Liver (tissue), 3 donors: ENCODE results near the gene CDK11B.
"Not testable (repeated sequence)": the region's sequence is repeated elsewhere in the genome, so short reads cannot be mapped to it uniquely, and the experiment has no call there.

Source experiments
- FOXA1 ChIP-seq: IDR thresholded peaks from 2 replicates; pipeline ENCODE4 v1.6.1; 2016; ENCODE audit warnings: antibody characterized with exemption
- JUND ChIP-seq, 2 donors: IDR thresholded peaks; 2 replicates each; pipeline ENCODE4 v1.6.1; 2016; ENCODE audit warnings: antibody characterized with exemption in 2 of 2
- YY1 ChIP-seq: IDR thresholded peaks from 2 replicates; pipeline ENCODE4 v1.6.1; 2016; ENCODE audit warnings: antibody characterized with exemption, mild to moderate bottlenecking
- TF ChIP-seq, protein P1 (sequence below): fragments of 150-350 bp; IDR thresholded peaks from 2 replicates; pipeline ENCODE4 v1.5.1; 2017; ENCODE audit warnings: improper control_type of control experiment, low read depth, low read length; ENCODE audit not compliant: missing input control
- donor health status: healthy.
- donor health status: healthy.

DNA sequence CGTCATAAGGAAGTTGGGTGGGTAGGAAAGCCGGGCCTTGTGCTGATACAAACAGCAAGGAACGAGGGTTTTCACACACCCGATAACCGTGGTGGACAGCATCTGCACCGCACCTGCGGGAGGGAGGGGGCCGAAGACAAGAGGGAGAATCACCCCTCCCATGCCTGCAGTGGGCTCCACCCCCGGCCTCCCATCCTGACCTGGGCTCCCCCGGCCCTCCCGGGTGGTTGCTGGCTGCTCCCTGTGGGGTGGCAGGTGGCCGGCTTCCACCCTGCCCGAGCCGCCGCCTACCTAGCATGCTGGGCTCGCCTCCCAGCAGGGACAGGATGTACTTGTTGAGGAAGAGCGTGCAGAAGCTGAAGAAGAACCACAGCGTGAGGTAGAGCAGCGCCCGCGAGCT, 17.3 kb upstream of the CDK11B start:
- TF ChIP-seq, protein P1, sequence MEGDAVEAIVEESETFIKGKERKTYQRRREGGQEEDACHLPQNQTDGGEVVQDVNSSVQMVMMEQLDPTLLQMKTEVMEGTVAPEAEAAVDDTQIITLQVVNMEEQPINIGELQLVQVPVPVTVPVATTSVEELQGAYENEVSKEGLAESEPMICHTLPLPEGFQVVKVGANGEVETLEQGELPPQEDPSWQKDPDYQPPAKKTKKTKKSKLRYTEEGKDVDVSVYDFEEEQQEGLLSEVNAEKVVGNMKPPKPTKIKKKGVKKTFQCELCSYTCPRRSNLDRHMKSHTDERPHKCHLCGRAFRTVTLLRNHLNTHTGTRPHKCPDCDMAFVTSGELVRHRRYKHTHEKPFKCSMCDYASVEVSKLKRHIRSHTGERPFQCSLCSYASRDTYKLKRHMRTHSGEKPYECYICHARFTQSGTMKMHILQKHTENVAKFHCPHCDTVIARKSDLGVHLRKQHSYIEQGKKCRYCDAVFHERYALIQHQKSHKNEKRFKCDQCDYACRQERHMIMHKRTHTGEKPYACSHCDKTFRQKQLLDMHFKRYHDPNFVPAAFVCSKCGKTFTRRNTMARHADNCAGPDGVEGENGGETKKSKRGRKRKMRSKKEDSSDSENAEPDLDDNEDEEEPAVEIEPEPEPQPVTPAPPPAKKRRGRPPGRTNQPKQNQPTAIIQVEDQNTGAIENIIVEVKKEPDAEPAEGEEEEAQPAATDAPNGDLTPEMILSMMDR, result not testable (repeated sequence)
- TF ChIP-seq YY1; FOXA1; JUND (IDR thresholded peaks at IDR 0.05): not testable (repeated sequence)
